Measurements from ENCODE around the gene PDE4B. TPM values are rescaled to one million over a fixed set of nuclear protein-coding genes. Genes with fewer than 3 reads are reported as not detected.

PDE4B gene
- polyA plus RNA-seq, 3 donors from 2014 or later: 7.4 to 25.1 (median 18.9) TPM

DNA sequence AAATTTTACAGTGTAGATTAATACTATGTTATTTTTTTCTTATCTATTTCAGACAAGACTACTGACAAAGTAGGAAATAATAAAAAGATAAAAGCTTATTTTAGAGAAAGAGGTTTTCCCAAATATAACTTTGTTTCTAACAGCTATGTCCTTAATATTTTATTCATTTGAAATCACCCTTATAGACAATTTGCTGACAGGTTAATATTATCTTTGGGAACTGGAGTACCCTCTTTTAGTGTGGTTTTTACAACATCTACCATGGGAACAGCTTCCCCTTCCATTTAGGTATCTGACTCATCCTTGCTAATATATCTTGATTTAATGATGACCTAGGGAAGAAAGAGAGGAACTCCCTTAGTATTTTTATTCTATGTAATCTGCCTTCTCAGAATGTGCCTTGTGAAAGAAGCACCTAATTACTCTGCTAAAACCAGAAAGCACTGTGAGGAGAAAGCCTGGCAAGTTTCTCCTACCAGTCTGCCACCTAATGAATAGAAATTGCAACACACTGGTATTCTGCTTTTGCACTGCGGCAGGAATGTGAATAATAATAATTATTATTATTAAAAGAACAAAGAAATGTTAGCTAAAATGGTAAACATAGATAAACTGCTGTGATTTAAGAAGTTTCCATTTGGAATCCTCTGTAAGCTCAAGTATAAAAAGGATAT lies 192.8 kb downstream of the PDE4B start:
- Mint-ChIP-seq H3K9me3 (peaks cover 0 to 6% (median 0%) of the 10 kb centered on the region in 6 donors), H3K4me3 (no peak overlapping the region), H3K36me3 (no peaks in the 10 kb centered on the region), H3K27me3 (ENCODE audit: low read depth in 3 of 3) (peaks cover 0 to 5% (median 0%) of the 10 kb centered on the region in 3 donors), H3K4me1 (no peaks in the 10 kb centered on the region), H3K27ac (no peak overlapping the region)
- DNase-seq: no peak

DNA sequence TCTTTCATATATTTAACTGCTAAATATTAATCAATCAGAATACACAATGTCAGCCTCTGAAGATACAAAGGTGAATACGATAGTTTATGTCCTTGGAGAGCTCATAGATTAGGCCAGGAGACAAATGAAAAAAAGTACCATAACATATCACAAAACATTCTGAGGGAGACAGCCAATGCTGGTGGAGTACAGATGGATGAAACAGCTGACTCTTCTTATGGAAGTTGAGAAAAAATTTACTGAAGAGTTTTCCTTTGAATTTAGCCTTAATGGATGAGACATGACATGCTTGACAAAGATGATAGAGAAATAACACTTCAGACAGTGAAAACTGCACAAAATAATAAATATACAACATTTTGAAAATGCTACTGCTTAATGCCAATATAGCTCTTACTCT lies 193.5 kb downstream of the PDE4B start:
- Mint-ChIP-seq H3K4me3 (no peak overlapping the region), H3K27me3 (ENCODE audit: low read depth in 3 of 3) (peaks cover 0 to 5% (median 0%) of the 10 kb centered on the region in 3 donors), H3K4me1 (no peaks in the 10 kb centered on the region), H3K36me3 (no peaks in the 10 kb centered on the region), H3K9me3 (peaks cover 0 to 10% (median 0%) of the 10 kb centered on the region in 6 donors), H3K27ac (no peak overlapping the region)
- DNase-seq: no peak

- Mint-ChIP-seq H3K27me3 (ENCODE audit: low read depth in 3 of 3) (peaks cover 0 to 3% (median 0%) of the 10 kb centered on the region in 3 donors), H3K36me3 (no peaks in the 10 kb centered on the region), H3K9me3 (peaks cover 0 to 4% (median 0%) of the 10 kb centered on the region in 6 donors), H3K4me1 (no peaks in the 10 kb centered on the region), H3K27ac (no peak overlapping the region), H3K4me3 (no peak overlapping the region)
- no peak for DNase-seq
Observed at GRCh38 chr1:65990161-65990560, 197.5 kb downstream of the PDE4B start.

- no peak for DNase-seq
- Mint-ChIP-seq H3K9me3 (peaks cover 0 to 4% (median 0%) of the 10 kb centered on the region in 6 donors), H3K4me1 (no peaks in the 10 kb centered on the region), H3K27me3 (ENCODE audit: low read depth in 3 of 3) (peaks cover 0 to 6% (median 0%) of the 10 kb centered on the region in 3 donors), H3K4me3 (no peak overlapping the region), H3K27ac (no peak overlapping the region), H3K36me3 (no peaks in the 10 kb centered on the region)
Observed at GRCh38 chr1:65991694-65992093, 199.0 kb downstream of the PDE4B start.

DNA sequence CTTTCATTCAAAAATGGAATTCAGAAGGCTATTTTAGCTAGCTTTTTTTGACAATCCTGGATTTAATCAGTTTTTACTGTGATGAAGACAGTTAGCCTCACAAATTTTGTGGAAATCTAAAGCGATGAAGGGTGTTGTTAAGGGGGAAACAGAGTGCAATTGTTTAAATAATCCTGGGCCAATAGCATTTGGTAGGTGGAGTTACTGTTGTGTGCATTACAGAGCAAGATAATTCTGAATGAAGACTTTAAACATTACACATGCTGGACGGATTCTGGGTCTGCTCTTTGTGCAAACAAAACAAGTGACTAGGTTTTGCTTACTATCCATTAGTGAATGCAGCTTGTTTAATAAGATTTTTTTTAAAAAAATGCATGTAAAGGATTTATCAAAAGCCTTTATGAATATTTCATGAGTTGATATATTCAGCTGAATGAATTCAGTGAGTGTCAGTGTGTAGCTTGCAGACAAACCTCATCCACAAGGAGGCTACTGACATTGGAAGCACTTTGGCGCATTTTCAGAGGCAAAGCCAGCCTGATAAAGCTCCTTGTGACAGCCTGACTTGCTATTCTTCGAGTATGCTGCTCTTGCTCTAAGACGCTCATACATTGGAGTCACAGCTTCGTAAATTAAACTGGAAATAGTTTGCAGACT lies 199.6 kb downstream of the PDE4B start:
- Mint-ChIP-seq H3K27ac (no peak overlapping the region), H3K4me1 (no peaks in the 10 kb centered on the region), H3K9me3 (peaks cover 0 to 6% (median 0%) of the 10 kb centered on the region in 6 donors), H3K36me3 (no peaks in the 10 kb centered on the region), H3K4me3 (no peak overlapping the region), H3K27me3 (ENCODE audit: low read depth in 3 of 3) (peaks cover 0 to 3% (median 0%) of the 10 kb centered on the region in 3 donors)
- DNase-seq: no peak

DNA sequence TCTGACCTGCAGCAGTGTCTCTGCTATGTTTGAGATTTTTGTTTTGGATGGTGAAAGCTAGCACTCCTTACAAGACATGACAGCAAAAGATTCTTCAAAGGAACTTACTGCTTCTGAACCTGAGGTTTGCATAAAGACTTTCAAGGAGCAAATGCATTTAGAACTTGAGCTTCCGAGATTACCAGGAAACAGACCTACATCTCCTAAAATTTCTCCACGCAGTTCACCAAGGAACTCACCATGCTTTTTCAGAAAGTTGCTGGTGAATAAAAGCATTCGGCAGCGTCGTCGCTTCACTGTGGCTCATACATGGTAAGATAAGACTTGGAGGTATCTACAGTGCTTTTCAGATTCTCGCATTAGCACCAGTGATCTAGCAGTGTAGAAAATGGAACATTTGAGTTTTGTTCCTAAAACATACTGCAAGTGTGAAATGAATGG lies 200.2 kb downstream of the PDE4B start:
- Mint-ChIP-seq H3K4me3 (no peak overlapping the region), H3K4me1 (no peaks in the 10 kb centered on the region), H3K36me3 (no peaks in the 10 kb centered on the region), H3K27me3 (ENCODE audit: low read depth in 3 of 3) (peaks cover 0 to 3% (median 0%) of the 10 kb centered on the region in 3 donors), H3K9me3 (peaks cover 0 to 6% (median 0%) of the 10 kb centered on the region in 6 donors), H3K27ac (no peak overlapping the region)
- DNase-seq: no peak

GRCh38 chr1:65994223-65994622 lies 201.5 kb downstream of the PDE4B start:
- no peak overlapping the region for H3K4me3 Mint-ChIP-seq
- no peaks in the 10 kb centered on the region for H3K4me1 Mint-ChIP-seq
- DNase-seq: no peak
- H3K27me3 Mint-ChIP-seq (ENCODE audit: low read depth in 3 of 3): peaks cover 0 to 6% (median 0%) of the 10 kb centered on the region in 3 donors
- peaks cover 0 to 6% (median 0%) of the 10 kb centered on the region in 6 donors for H3K9me3 Mint-ChIP-seq
- H3K36me3 Mint-ChIP-seq: no peaks in the 10 kb centered on the region
- no peak overlapping the region for H3K27ac Mint-ChIP-seq

GRCh38 chr1:65995336-65995735 lies 202.6 kb downstream of the PDE4B start:
- Mint-ChIP-seq H3K27me3 (ENCODE audit: low read depth in 3 of 3) (peaks cover 0 to 6% (median 0%) of the 10 kb centered on the region in 3 donors), H3K4me1 (no peaks in the 10 kb centered on the region), H3K27ac (no peak overlapping the region), H3K9me3 (peaks cover 0 to 6% (median 0%) of the 10 kb centered on the region in 6 donors), H3K36me3 (no peaks in the 10 kb centered on the region), H3K4me3 (no peak overlapping the region)
- DNase-seq: no peak

DNA sequence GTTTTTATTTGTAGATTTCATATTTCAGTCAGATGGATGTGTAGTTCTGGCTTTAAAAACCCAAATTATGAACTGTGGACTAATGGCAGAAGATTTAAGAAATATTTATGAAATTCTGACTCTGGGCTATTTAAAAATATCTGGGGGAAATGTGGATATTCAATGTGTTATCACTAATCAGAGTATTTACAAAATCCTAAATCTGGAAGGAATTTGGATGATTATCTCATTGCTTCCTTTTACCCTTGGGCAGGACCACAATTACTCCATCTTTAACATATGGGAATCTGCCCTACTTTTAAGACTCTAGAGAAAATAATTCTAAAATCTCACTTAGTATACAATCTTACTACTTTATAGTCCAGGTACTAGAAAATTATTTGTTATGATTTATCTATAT lies 203.2 kb downstream of the PDE4B start:
- no peaks in the 10 kb centered on the region for H3K36me3 Mint-ChIP-seq
- peaks cover 0 to 6% (median 2%) of the 10 kb centered on the region in 3 donors for H3K27me3 Mint-ChIP-seq (ENCODE audit: low read depth in 3 of 3)
- no peak overlapping the region for H3K4me3 Mint-ChIP-seq
- H3K9me3 Mint-ChIP-seq: peaks cover 0 to 3% (median 0%) of the 10 kb centered on the region in 6 donors
- no peak overlapping the region for H3K27ac Mint-ChIP-seq
- no peak for DNase-seq
- H3K4me1 Mint-ChIP-seq: no peaks in the 10 kb centered on the region

DNA sequence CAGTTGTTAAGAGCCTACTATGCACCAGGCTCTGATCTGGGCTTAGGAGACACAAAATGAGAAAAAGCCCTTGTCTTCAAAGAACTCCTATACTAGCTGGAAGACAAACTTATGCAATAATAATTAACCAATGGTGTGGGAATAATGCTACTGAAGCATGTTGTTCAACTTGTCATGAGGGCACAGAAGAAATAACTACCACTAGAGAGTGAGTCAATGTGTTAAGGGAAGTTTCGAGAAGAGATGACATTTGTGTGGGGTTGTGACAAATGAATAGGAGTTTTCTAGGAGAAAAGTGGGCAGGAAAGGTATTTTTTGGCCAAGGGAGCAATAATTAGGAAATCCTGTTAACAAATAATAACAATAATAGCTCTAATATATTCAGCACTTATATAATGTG lies 205.0 kb downstream of the PDE4B start:
- peaks cover 0 to 6% (median 2%) of the 10 kb centered on the region in 3 donors for H3K27me3 Mint-ChIP-seq (ENCODE audit: low read depth in 3 of 3)
- no peaks in the 10 kb centered on the region for H3K4me1 Mint-ChIP-seq
- DNase-seq: no peak
- no peak overlapping the region for H3K4me3 Mint-ChIP-seq
- no peak overlapping the region for H3K27ac Mint-ChIP-seq
- H3K36me3 Mint-ChIP-seq: no peaks in the 10 kb centered on the region
- H3K9me3 Mint-ChIP-seq: peaks cover 0 to 1% (median 0%) of the 10 kb centered on the region in 6 donors

GRCh38 chr1:65998763-65999583 lies 206.3 kb downstream of the PDE4B start:
- Mint-ChIP-seq H3K27me3 (ENCODE audit: low read depth in 3 of 3) (peaks cover 0 to 6% (median 2%) of the 10 kb centered on the region in 3 donors), H3K27ac (no peak overlapping the region), H3K4me1 (no peaks in the 10 kb centered on the region), H3K4me3 (no peak overlapping the region), H3K36me3 (no peaks in the 10 kb centered on the region), H3K9me3 (peaks cover 0 to 1% (median 0%) of the 10 kb centered on the region in 6 donors)
- no peak for DNase-seq

DNA sequence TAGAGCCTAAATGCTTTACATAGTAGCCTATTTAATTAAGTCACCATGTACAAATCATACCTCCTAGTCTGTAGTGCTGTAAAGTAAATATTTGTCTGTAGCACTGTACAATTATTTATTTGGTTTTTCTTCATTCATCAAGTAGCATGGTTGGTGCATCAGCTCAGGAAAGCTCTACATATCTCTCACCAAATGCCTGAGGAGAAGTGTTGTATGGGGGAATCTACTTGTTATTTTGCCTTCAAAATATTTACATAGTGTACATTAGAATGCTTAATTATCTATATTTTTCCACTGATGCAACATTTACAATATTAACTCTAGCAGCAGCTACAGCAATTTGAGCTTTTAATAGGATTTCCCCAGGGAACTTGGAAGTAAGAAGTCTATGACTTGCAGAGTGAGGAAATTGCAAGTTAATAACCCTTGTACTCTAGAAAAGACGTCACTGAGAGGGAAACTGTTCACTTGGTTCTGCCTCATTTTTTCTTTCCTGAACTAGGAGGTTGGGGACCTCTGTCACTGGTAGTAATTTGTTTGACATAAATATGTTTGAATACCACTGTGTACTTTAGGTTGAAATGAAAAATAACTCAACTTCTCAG lies 207.4 kb downstream of the PDE4B start:
- no peak overlapping the region for H3K4me3 Mint-ChIP-seq
- no peak for DNase-seq
- H3K36me3 Mint-ChIP-seq: no peaks in the 10 kb centered on the region
- H3K4me1 Mint-ChIP-seq: no peaks in the 10 kb centered on the region
- H3K9me3 Mint-ChIP-seq: peaks cover 0 to 1% (median 0%) of the 10 kb centered on the region in 6 donors
- H3K27ac Mint-ChIP-seq: no peak overlapping the region
- H3K27me3 Mint-ChIP-seq (ENCODE audit: low read depth in 3 of 3): peaks cover 0 to 6% (median 2%) of the 10 kb centered on the region in 3 donors

DNA sequence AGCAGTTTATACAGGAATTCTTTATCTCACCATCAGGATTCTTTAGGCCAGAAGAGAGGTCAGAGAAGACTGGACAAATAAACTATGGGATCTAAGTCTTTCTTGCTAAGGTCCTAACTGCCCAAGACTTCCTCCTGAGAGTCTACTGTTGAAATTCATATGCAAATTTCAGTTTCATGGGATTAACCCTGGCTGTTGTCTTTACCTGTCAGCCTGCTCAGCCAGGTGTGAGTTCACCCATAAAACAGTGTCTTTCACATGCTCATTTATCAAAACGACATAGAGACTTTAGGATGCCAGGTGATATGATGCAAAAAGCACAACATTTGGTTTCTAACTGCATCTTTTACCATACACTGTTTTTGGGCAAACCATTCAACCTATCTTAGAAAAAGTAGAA lies 211.0 kb downstream of the PDE4B start:
- H3K4me1 Mint-ChIP-seq: no peaks in the 10 kb centered on the region
- peaks cover 0 to 2% (median 0%) of the 10 kb centered on the region in 3 donors for H3K27me3 Mint-ChIP-seq (ENCODE audit: low read depth in 3 of 3)
- H3K36me3 Mint-ChIP-seq: no peaks in the 10 kb centered on the region
- H3K9me3 Mint-ChIP-seq: no peaks in the 10 kb centered on the region
- no peak overlapping the region for H3K4me3 Mint-ChIP-seq
- DNase-seq: no peak
- no peak overlapping the region for H3K27ac Mint-ChIP-seq

All from immature natural killer cell (primary cell).